HCT116 (cell line): Measurements from ENCODE around the gene TANGO6. TPM values are rescaled to one million over a fixed set of nuclear protein-coding genes. Genes with fewer than 3 reads are reported as not detected.

Experiments used
- ATAC-seq: fragments of 200-7000 bp; cut with Tn5 transposase; 2 replicates; pipeline ENCODE4 v1.9.1; 2020; ENCODE audit warnings: mild to moderate bottlenecking, moderate library complexity
- BruUV-seq: library from RNA; stranded (reverse); fragments of 400-500 nt; replicated peaks from 2 replicates; lab custom pipeline; 2021; lab: Mats Ljungman, UMichigan
- CTCF ChIA-PET: fragments of 300-600 bp; sonication (Branson Sonifier 250); formaldehyde crosslinking; loops from one replicate; lab custom pipeline; 2021; ENCODE audit warnings: antibody characterized with exemption; lab: Charles Lee
- POLR2A ChIA-PET: fragments of 300-600, 350-600 bp; sonication (Branson Sonifier 250); formaldehyde crosslinking; loops from one replicate; lab custom pipeline; 2021; ENCODE audit warnings: antibody characterized with exemption; lab: Charles Lee
- RAD21 ChIA-PET, 2 experiments: fragments of 300-600 bp; sonication (Branson Sonifier 250); formaldehyde crosslinking; loops; one replicate each; lab custom pipeline; 2023; ENCODE audit warnings: low total read pairs in 2 of 2; ENCODE audit not compliant: uncharacterized antibody in 2 of 2, unreplicated experiment in 2 of 2, low non-redundant PET in 1 of 2; lab: Charles Lee
- DNase-seq: peaks from one replicate; pipeline ENCODE4 v3.0.0-alpha.2; 2010; ENCODE audit warnings: low read depth, low spot score
- H2AFZ ChIP-seq: fragments of 200-600 bp; shearing (Covaris generic), sonication (generic); 2 replicates; pipeline ENCODE4 v1.6.1; 2017; ENCODE audit warnings: low read depth, mixed run types, mixed read lengths, antibody characterized with exemption, low read length; ENCODE audit not compliant: poor library complexity, severe bottlenecking
- H3K27ac ChIP-seq: 2 replicates; pipeline ENCODE4 v1.5.1; 2012; ENCODE audit warnings: low read depth, low read length
- H3K27me3 ChIP-seq: fragments of 200-600 bp; sonication (generic); 2 replicates; pipeline ENCODE4 v1.6.1; 2016; ENCODE audit warnings: mixed run types, low read length, mixed read lengths; ENCODE audit not compliant: insufficient read depth
- H3K36me3 ChIP-seq, 2 experiments: fragments of 200-500 bp in 1 of 2; fragments of 200-600 bp in 1 of 2; sonication (Bioruptor generic) in 1 of 2; sonication (generic) in 1 of 2; 2 replicates each; pipeline versions ENCODE4 v1.5.1 to v1.6.1; 2014 to 2016; ENCODE audit warnings: low read length in 2 of 2, inconsistent platforms in 1 of 2, mixed read lengths in 1 of 2, mixed run types in 1 of 2; ENCODE audit not compliant: insufficient read depth in 2 of 2, control insufficient read depth in 1 of 2
- H3K4me1 ChIP-seq, 2 experiments: fragments of 200-600 bp in 1 of 2; sonication (generic) in 1 of 2; 2 replicates each; pipeline versions ENCODE4 v1.5.1 to v1.6.1; 2012 to 2017; ENCODE audit warnings: low read length in 2 of 2, inconsistent platforms in 1 of 2, mild to moderate bottlenecking in 1 of 2, mixed read lengths in 1 of 2, mixed run types in 1 of 2, moderate library complexity in 1 of 2; ENCODE audit not compliant: insufficient read depth in 2 of 2, control insufficient read depth in 1 of 2
- H3K4me2 ChIP-seq: fragments of 200-600 bp; sonication (generic); 2 replicates; pipeline ENCODE4 v1.6.1; 2017; ENCODE audit warnings: mixed run types, low read length, mixed read lengths
- H3K4me3 ChIP-seq, 2 experiments: fragments of 200-600 bp in 1 of 2; sonication (generic) in 1 of 2; replicated peaks in 1 of 2; 2 replicates each; pipeline ENCODE4 v1.5.1; 2011 to 2016; ENCODE audit warnings: low read length in 2 of 2, control low read depth in 1 of 2, low read depth in 1 of 2, mild to moderate bottlenecking in 1 of 2, mixed read lengths in 1 of 2, mixed run types in 1 of 2
- H3K79me2 ChIP-seq: fragments of 200-600 bp; sonication (generic); 2 replicates; pipeline ENCODE4 v1.6.1; 2017; ENCODE audit warnings: mild to moderate bottlenecking, mixed run types, low read length, moderate library complexity, mixed read lengths; ENCODE audit not compliant: insufficient read depth
- H3K9ac ChIP-seq: fragments of 200-600 bp; sonication (generic); 2 replicates; pipeline ENCODE4 v1.6.1; 2016; ENCODE audit warnings: low read length, mixed read lengths
- H3K9me2 ChIP-seq: fragments of 200-600 bp; sonication (generic), shearing (Covaris generic); 2 replicates; pipeline ENCODE4 v1.6.1; 2017; ENCODE audit warnings: mixed run types, mild to moderate bottlenecking, moderate library complexity; ENCODE audit not compliant: insufficient read depth
- H3K9me3 ChIP-seq, 2 experiments: fragments of 200-500 bp in 1 of 2; fragments of 200-600 bp in 1 of 2; sonication (Bioruptor generic) in 1 of 2; sonication (generic) in 1 of 2; 2 replicates each; pipeline ENCODE4 v1.6.1; 2014 to 2017; ENCODE audit warnings: low read length in 2 of 2, mixed read lengths in 2 of 2, inconsistent platforms in 1 of 2, low read depth in 1 of 2, mild to moderate bottlenecking in 1 of 2, mixed run types in 1 of 2, moderate library complexity in 1 of 2; ENCODE audit not compliant: control insufficient read depth in 1 of 2, insufficient read depth in 1 of 2
- H4K20me1 ChIP-seq: fragments of 200-600 bp; sonication (generic), shearing (Covaris generic); 2 replicates; pipeline ENCODE4 v1.6.1; 2017; ENCODE audit warnings: mixed run types, mild to moderate bottlenecking, moderate library complexity; ENCODE audit not compliant: insufficient read depth
- CBX3 ChIP-seq: IDR thresholded peaks from 2 replicates; pipeline ENCODE4 v1.6.1; 2012; ENCODE audit warnings: low read depth
- EGR1 ChIP-seq: IDR thresholded peaks from 2 replicates; pipeline ENCODE4 v1.6.1; 2012; ENCODE audit warnings: low read depth
- EZH2phosphoT487 ChIP-seq: fragments of 200-600 bp; IDR thresholded peaks from 2 replicates; pipeline ENCODE4 v1.6.1; 2018; ENCODE audit warnings: antibody characterized with exemption, borderline replicate concordance
- FOSL1 ChIP-seq: IDR thresholded peaks from 2 replicates; pipeline ENCODE4 v1.6.1; 2012; ENCODE audit warnings: low read depth
- JUND ChIP-seq: IDR thresholded peaks from 2 replicates; pipeline ENCODE4 v1.6.1; 2012
- SIN3A ChIP-seq: IDR thresholded peaks from 2 replicates; pipeline ENCODE4 v1.6.1; 2012; ENCODE audit warnings: low read depth
- SP1 ChIP-seq: IDR thresholded peaks from 2 replicates; pipeline ENCODE4 v1.6.1; 2012; ENCODE audit warnings: low read depth
- TCF7L2 ChIP-seq: IDR thresholded peaks from 2 replicates; pipeline ENCODE4 v1.7.0; 2011; ENCODE audit warnings: borderline replicate concordance, inconsistent platforms; ENCODE audit not compliant: insufficient read depth, insufficient read length; ENCODE audit errors: extremely low read depth
- YY1 ChIP-seq: IDR thresholded peaks from 2 replicates; pipeline ENCODE4 v1.6.1; 2011; ENCODE audit warnings: low read length, low read depth, moderate library complexity, mild to moderate bottlenecking; ENCODE audit not compliant: insufficient replicate concordance; ENCODE audit errors: extremely low read depth
- ZFX ChIP-seq: fragments of 450-650 bp; IDR thresholded peaks from 2 replicates; pipeline ENCODE4 v1.6.1; 2017
- intact Hi-C: fragments of 100-400 bp; cut with micrococcal nuclease; formaldehyde crosslinking; loops from 2 replicates; pipeline ENCODE4 v1.10.0; 2022
- total RNA-seq: library from RNA; stranded (reverse); gene quantifications from one replicate; pipeline ENCODE4 v1.2.1, GENCODE V29; 2021; ENCODE audit not compliant: unreplicated experiment
- TF ChIP-seq, protein P1 (sequence below): IDR thresholded peaks from 2 replicates; pipeline ENCODE4 v1.6.1; 2011; ENCODE audit warnings: mild to moderate bottlenecking, low read length, moderate library complexity; ENCODE audit not compliant: insufficient replicate concordance; ENCODE audit errors: extremely low read depth

TANGO6 gene
- total RNA-seq, 1 experiment from 2014 or later = 16.4 TPM

DNA sequence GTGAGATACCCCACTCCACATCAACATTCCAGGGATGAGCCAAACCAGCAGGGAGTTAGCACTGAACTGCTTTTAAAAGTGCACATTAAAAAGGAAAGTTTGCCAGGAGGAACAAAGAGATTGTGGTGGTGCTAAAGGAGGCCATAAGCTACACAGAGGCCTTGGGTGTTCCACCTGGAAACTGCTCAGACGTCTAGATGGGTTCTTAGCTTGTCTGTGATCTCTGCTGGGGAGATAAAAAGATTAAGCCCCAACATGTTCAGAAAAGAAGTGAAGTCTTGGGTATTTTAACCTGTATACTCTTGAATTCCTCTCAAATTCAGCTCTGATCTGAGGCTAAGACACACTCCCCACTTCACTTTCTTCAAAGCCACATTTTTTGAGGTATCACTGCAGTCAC lies 272.5 kb downstream of the TANGO6 start:
- Histone ChIP-seq H3K27ac (no peak overlapping the region), H3K9ac (no peak overlapping the region), H3K9me3 (no peaks in the 10 kb centered on the region), H3K4me2 (no peak overlapping the region), H3K4me1 (peaks cover 0 to 16% of the 10 kb centered on the region in 2 experiments; a peak in 1 of 4 replicates), H3K9me2 (no peaks in the 10 kb centered on the region), H2AFZ (no peak overlapping the region), H3K36me3 (peaks cover 53 to 95% of the 10 kb centered on the region in 2 experiments), H3K4me3 (no peak overlapping the region), H4K20me1 (peaks cover 13% of the 10 kb centered on the region; the same call in 1 of the 2 replicates)
- ATAC-seq (no peak), DNase-seq (no peak)
- POLR2A ChIA-PET = no interaction called here
- CTCF ChIA-PET = no interaction called here
- intact Hi-C loops = no loop called here
- RAD21 ChIA-PET = no interaction called here
- TF ChIP-seq, protein P1, sequence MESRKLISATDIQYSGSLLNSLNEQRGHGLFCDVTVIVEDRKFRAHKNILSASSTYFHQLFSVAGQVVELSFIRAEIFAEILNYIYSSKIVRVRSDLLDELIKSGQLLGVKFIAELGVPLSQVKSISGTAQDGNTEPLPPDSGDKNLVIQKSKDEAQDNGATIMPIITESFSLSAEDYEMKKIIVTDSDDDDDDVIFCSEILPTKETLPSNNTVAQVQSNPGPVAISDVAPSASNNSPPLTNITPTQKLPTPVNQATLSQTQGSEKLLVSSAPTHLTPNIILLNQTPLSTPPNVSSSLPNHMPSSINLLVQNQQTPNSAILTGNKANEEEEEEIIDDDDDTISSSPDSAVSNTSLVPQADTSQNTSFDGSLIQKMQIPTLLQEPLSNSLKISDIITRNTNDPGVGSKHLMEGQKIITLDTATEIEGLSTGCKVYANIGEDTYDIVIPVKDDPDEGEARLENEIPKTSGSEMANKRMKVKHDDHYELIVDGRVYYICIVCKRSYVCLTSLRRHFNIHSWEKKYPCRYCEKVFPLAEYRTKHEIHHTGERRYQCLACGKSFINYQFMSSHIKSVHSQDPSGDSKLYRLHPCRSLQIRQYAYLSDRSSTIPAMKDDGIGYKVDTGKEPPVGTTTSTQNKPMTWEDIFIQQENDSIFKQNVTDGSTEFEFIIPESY = no peak
- TF ChIP-seq EGR1 (no peak), CBX3 (no peak), SP1 (no peak), EZH2phosphoT487 (no peak), YY1 (no peak), TCF7L2 (no peak), SIN3A (no peak), FOSL1 (no peak), ZFX (no peak), JUND (no peak)
- TF ChIP-seq, all 23 proteins: peak for 0
- Histone ChIP-seq H3K27me3 (no peaks in the 10 kb centered on the region), H3K79me2 (peaks cover 64% of the 10 kb centered on the region; the same call in 1 of the 2 replicates)
- no TSS peak for BruUV-seq
